Measurements from ENCODE around the gene PIGN.

Gene PIGN

DNA sequence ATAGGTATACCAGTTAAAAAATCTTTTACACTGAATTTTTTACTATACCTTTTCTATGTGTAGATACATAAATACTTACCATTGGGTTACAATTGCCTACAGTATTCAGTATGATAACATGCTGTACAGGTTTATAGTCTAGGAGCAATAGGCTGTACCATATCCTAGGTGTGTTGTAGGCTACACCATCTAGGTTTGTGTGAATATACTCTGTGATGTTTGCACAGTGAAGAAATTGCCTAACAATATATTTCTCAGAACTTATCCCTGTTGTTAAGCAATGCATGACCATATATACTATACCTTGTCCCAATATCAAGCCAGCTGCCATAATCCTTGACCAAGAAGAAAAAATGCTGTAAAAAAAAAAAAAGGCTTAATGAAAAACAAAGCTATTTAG is 114.5 kb downstream of the PIGN start:
- no peak for TF ChIP-seq CTCF (IDR thresholded peaks at IDR 0.05; ENCODE audit: control insufficient read depth, extremely low read depth, insufficient read depth)
- no peak for DNase-seq (ENCODE audit: low read depth)

GRCh38 chr18:62071071-62071470 is 115.8 kb downstream of the PIGN start:
- DNase-seq (ENCODE audit: low read depth), result peak; percentile 52
- TF ChIP-seq CTCF (IDR thresholded peaks at IDR 0.05; ENCODE audit: control insufficient read depth, extremely low read depth, insufficient read depth), result no peak

More for the DNA sequence above, 114.5 kb downstream of the PIGN start:
- no peak overlapping the region for H3K4me3 ChIP-seq (ENCODE audit: low read depth, low read length)

DNA sequence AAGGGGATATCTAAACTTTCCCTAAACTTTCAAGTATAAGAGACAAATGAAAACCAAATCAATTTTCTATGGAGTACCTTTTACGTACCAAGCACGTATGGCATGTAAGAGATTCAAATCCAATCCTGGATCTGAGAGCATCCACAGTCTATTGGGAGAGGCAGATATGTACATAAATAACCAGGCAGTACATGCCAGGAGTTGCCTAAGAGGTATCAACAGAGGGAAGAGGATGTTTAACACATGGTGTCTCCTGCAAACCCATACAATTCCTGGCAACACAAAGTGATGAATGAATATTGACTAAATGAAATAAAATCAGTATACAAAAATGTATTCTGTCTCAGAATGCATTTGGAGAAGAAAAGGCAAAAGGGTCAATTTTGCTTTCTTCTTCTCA is 116.6 kb downstream of the PIGN start:
- H3K4me3 ChIP-seq (ENCODE audit: low read depth, low read length), result no peak overlapping the region
- TF ChIP-seq CTCF (IDR thresholded peaks at IDR 0.05; ENCODE audit: control insufficient read depth, extremely low read depth, insufficient read depth), result no peak
- no peak for DNase-seq (ENCODE audit: low read depth)

More at GRCh38 chr18:62071071-62071470, 115.8 kb downstream of the PIGN start:
- no peak overlapping the region for H3K4me3 ChIP-seq (ENCODE audit: low read depth, low read length)

GRCh38 chr18:62069556-62069955 is 117.3 kb downstream of the PIGN start:
- no peak for TF ChIP-seq CTCF (IDR thresholded peaks at IDR 0.05; ENCODE audit: control insufficient read depth, extremely low read depth, insufficient read depth)
- H3K4me3 ChIP-seq (ENCODE audit: low read depth, low read length), result no peak overlapping the region
- DNase-seq (ENCODE audit: low read depth), result no peak

GRCh38 chr18:62066102-62066818 is 120.6 kb downstream of the PIGN start:
- H3K4me3 ChIP-seq (ENCODE audit: low read depth, low read length), result no peak overlapping the region
- no peak for TF ChIP-seq CTCF (IDR thresholded peaks at IDR 0.05; ENCODE audit: control insufficient read depth, extremely low read depth, insufficient read depth)
- no peak for DNase-seq (ENCODE audit: low read depth)

- no peak for DNase-seq (ENCODE audit: low read depth)
- TF ChIP-seq CTCF (IDR thresholded peaks at IDR 0.05; ENCODE audit: control insufficient read depth, extremely low read depth, insufficient read depth), result no peak
- no peak overlapping the region for H3K4me3 ChIP-seq (ENCODE audit: low read depth, low read length)
These were observed 122.5 kb downstream of the PIGN start for GRCh38 chr18:62064361-62064760.
